Breast epithelium (tissue), 4 donors: ENCODE measurements around the gene REEP1. TPM values are rescaled to one million over a fixed set of nuclear protein-coding genes. Genes with fewer than 3 reads are reported as not detected.

Experiments used
- DNase-seq, 2 donors: peaks; one replicate each; pipeline ENCODE4 v3.0.0-alpha.2; 2019; ENCODE audit warnings: low spot score in 2 of 2
- H3K27ac ChIP-seq, 2 donors: fragments of 200-600 bp; sonication (generic) in 1 of 2; one replicate each; pipeline ENCODE4 v1.5.1; 2016 to 2019; ENCODE audit warnings: mild to moderate bottlenecking in 1 of 2
- H3K27me3 ChIP-seq, 2 donors: fragments of 200-600 bp; sonication (generic) in 1 of 2; one replicate each; pipeline versions ENCODE4 v1.5.1 to v1.6.0; 2017 to 2019; ENCODE audit warnings: control low read depth in 1 of 2, mild to moderate bottlenecking in 1 of 2
- H3K36me3 ChIP-seq: fragments of 200-600 bp; one replicate; pipeline ENCODE4 v1.5.1; 2019
- H3K4me1 ChIP-seq, 2 donors: fragments of 200-600 bp; sonication (generic); one replicate each; pipeline ENCODE4 v1.5.1; 2016 to 2019; ENCODE audit warnings: control low read depth in 1 of 2
- H3K4me3 ChIP-seq, 3 donors: fragments of 200-600 bp; sonication (generic); 1 replicate in 2 of 3; 2 replicates in 1 of 3; pipeline ENCODE4 v1.5.1; 2016 to 2019; ENCODE audit warnings: mild to moderate bottlenecking in 3 of 3, moderate library complexity in 2 of 3
- H3K9me3 ChIP-seq, 2 donors: fragments of 200-600 bp; sonication (generic) in 1 of 2; one replicate each; pipeline ENCODE4 v1.5.1; 2016 to 2019; ENCODE audit warnings: control low read depth in 1 of 2
- CTCF ChIP-seq, 3 donors: fragments of 450-650 bp; IDR thresholded peaks; one replicate each; pipeline ENCODE4 v1.5.1; 2016 to 2017; ENCODE audit warnings: antibody characterized with exemption in 3 of 3, mild to moderate bottlenecking in 3 of 3, moderate library complexity in 3 of 3
- POLR2A ChIP-seq: fragments of 450-650 bp; IDR thresholded peaks from one replicate; pipeline ENCODE4 v1.6.1; 2016; ENCODE audit warnings: antibody characterized with exemption, mild to moderate bottlenecking, moderate library complexity
- POLR2AphosphoS5 ChIP-seq, 3 donors: sonication (generic); formaldehyde crosslinking; IDR thresholded peaks; one replicate each; pipeline ENCODE4 v1.6.1; 2017; ENCODE audit warnings: antibody characterized with exemption in 3 of 3
- intact Hi-C: fragments of 100-400 bp; cut with DNase I; formaldehyde crosslinking; loops from one replicate; pipeline ENCODE4 v1.15.1; 2023; ENCODE audit warnings: low total_unique reads
- total RNA-seq, 3 donors: library from RNA; depleted of rRNA; stranded (reverse); fragments of >200 nt; gene quantifications; one replicate each; pipeline ENCODE4 v1.1.0, GENCODE V29; 2016

Gene REEP1
- total RNA-seq, 3 donors from 2014 or later, result 0.32 to 3.8 (median 1.3) TPM

- Histone ChIP-seq H3K4me3 (no peak overlapping the region), H3K27me3 (no peaks in the 10 kb centered on the region), H3K4me1 (no peaks in the 10 kb centered on the region), H3K27ac (no peak overlapping the region), H3K9me3 (peaks cover 0 to 3% of the 10 kb centered on the region in 2 donors), H3K36me3 (no peaks in the 10 kb centered on the region)
- no peak for DNase-seq
- intact Hi-C loops, result no loop called here
- TF ChIP-seq POLR2AphosphoS5 (IDR thresholded peaks at IDR 0.05) (no peak), POLR2A (no peak), CTCF (IDR thresholded peaks at IDR 0.05) (no peak)
Measured at GRCh38 chr2:86323273-86324021, 14.0 kb downstream of the REEP1 start.

- H3K36me3 ChIP-seq, result no peaks in the 10 kb centered on the region
Measured at GRCh38 chr2:86319700-86320580, 17.5 kb downstream of the REEP1 start.

GRCh38 chr2:86315084-86315483 lies 22.3 kb downstream of the REEP1 start:
- H3K4me1 ChIP-seq, result no peaks in the 10 kb centered on the region
- no peaks in the 10 kb centered on the region for H3K9me3 ChIP-seq
- H3K27me3 ChIP-seq, result no peaks in the 10 kb centered on the region
- no peaks in the 10 kb centered on the region for H3K36me3 ChIP-seq
- DNase-seq, result no peak
- no peak for TF ChIP-seq POLR2AphosphoS5 (IDR thresholded peaks at IDR 0.05)
- TF ChIP-seq POLR2A, result no peak
- TF ChIP-seq CTCF (IDR thresholded peaks at IDR 0.05), result no peak
- intact Hi-C loops, result no loop called here
- no peak overlapping the region for H3K4me3 ChIP-seq
- no peak overlapping the region for H3K27ac ChIP-seq

More at GRCh38 chr2:86319700-86320580, 17.5 kb downstream of the REEP1 start:
- Histone ChIP-seq H3K27me3 (no peaks in the 10 kb centered on the region), H3K27ac (no peak overlapping the region), H3K4me3 (no peak overlapping the region), H3K4me1 (no peaks in the 10 kb centered on the region), H3K9me3 (no peaks in the 10 kb centered on the region)
- intact Hi-C loops, result no loop called here
- TF ChIP-seq CTCF (IDR thresholded peaks at IDR 0.05) (no peak), POLR2AphosphoS5 (IDR thresholded peaks at IDR 0.05) (no peak), POLR2A (no peak)
- DNase-seq, result no peak

- Histone ChIP-seq H3K27ac (no peak overlapping the region), H3K27me3 (no peaks in the 10 kb centered on the region), H3K9me3 (no peaks in the 10 kb centered on the region), H3K4me1 (no peaks in the 10 kb centered on the region), H3K36me3 (no peaks in the 10 kb centered on the region), H3K4me3 (no peak overlapping the region)
- DNase-seq, result no peak
- TF ChIP-seq POLR2A (no peak), POLR2AphosphoS5 (IDR thresholded peaks at IDR 0.05) (no peak), CTCF (IDR thresholded peaks at IDR 0.05) (no peak)
- intact Hi-C loops, result no loop called here
Measured at GRCh38 chr2:86314125-86314524, 23.3 kb downstream of the REEP1 start.

GRCh38 chr2:86313341-86313740 lies 24.1 kb downstream of the REEP1 start:
- no peak overlapping the region for H3K27ac ChIP-seq
- intact Hi-C loops, result no loop called here
- no peaks in the 10 kb centered on the region for H3K9me3 ChIP-seq
- no peak overlapping the region for H3K4me3 ChIP-seq
- no peak for DNase-seq
- TF ChIP-seq CTCF (IDR thresholded peaks at IDR 0.05) (no peak), POLR2AphosphoS5 (IDR thresholded peaks at IDR 0.05) (no peak), POLR2A (no peak)
- H3K27me3 ChIP-seq, result no peaks in the 10 kb centered on the region
- no peaks in the 10 kb centered on the region for H3K36me3 ChIP-seq
- no peaks in the 10 kb centered on the region for H3K4me1 ChIP-seq
